Brain microvascular endothelial cell (primary cell): ENCODE measurements around the gene ZNF705A.
"Not testable (repeated sequence)": the region's sequence is repeated elsewhere in the genome, so short reads cannot be mapped to it uniquely, and the experiment has no call there.

Source experiments
- DNase-seq: peaks from one replicate; pipeline ENCODE4 v3.0.0-alpha.2; 2020
- H3K27ac ChIP-seq: fragments of 250-450 bp; sonication (Bioruptor Pico); 2 replicates; pipeline ENCODE4 v1.5.1; 2020; ENCODE audit warnings: mild to moderate bottlenecking, moderate library complexity
- H3K27me3 ChIP-seq: fragments of 250-450 bp; sonication (Bioruptor Pico); replicated peaks from 2 replicates; pipeline ENCODE4 v1.5.1; 2020; ENCODE audit warnings: mild to moderate bottlenecking
- H3K36me3 ChIP-seq: fragments of 250-450 bp; sonication (Bioruptor Pico); replicated peaks from 2 replicates; pipeline ENCODE4 v1.5.1; 2020; ENCODE audit warnings: mild to moderate bottlenecking
- H3K4me3 ChIP-seq: 2 replicates; pipeline ENCODE4 v1.5.1; 2011; ENCODE audit warnings: low read depth, mild to moderate bottlenecking, control low read depth, low read length, moderate library complexity
- in situ Hi-C: cut with HindIII; loops from 2 replicates; pipeline ENCODE4 v1.10.0; 2017; ENCODE audit warnings: low sequenced_read_pairs, low pct_ligation_motif_present
- TF ChIP-seq, protein P1 (sequence below): IDR thresholded peaks from 2 replicates; pipeline ENCODE4 v1.5.1; 2011; ENCODE audit warnings: low read depth, mild to moderate bottlenecking, moderate library complexity, low read length, control low read depth, inconsistent platforms; ENCODE audit errors: missing control alignments

Gene ZNF705A

DNA sequence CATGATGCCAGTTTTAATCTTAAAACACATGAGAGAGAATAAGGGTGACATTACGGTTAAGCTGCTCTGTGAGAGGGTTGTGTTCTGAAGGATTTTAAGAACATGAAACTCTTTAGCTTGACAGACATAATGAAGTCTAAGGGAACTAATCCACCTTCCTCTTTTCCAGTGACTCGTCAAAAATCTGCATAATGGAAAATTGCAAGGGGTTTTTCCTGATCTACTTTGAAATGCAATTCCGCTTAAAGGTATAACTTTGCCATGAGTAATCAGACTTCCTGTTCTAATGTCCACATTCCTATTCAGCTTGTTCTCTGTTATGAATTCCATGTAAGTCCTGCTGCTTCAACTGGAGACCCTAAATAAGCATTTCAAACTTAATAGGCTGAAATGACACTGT lies at the start of gene ZNF705A:
ZNF705A (plus strand) TSS at position 171 of the 400 bp plus-strand sequence. CDS start 15,611 bp downstream, outside the sequence.
- Histone ChIP-seq H3K36me3 (no peaks in the 10 kb centered on the region), H3K4me3 (no peak within 1 kb of the TSS), H3K27me3 (no peaks in the 10 kb centered on the region), H3K27ac (peak within 1 kb of the TSS; percentile 78)
- TF ChIP-seq, protein P1, sequence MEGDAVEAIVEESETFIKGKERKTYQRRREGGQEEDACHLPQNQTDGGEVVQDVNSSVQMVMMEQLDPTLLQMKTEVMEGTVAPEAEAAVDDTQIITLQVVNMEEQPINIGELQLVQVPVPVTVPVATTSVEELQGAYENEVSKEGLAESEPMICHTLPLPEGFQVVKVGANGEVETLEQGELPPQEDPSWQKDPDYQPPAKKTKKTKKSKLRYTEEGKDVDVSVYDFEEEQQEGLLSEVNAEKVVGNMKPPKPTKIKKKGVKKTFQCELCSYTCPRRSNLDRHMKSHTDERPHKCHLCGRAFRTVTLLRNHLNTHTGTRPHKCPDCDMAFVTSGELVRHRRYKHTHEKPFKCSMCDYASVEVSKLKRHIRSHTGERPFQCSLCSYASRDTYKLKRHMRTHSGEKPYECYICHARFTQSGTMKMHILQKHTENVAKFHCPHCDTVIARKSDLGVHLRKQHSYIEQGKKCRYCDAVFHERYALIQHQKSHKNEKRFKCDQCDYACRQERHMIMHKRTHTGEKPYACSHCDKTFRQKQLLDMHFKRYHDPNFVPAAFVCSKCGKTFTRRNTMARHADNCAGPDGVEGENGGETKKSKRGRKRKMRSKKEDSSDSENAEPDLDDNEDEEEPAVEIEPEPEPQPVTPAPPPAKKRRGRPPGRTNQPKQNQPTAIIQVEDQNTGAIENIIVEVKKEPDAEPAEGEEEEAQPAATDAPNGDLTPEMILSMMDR = no peak
- DNase-seq = peak; percentile 21
- in situ Hi-C loops = no loop called here

DNA sequence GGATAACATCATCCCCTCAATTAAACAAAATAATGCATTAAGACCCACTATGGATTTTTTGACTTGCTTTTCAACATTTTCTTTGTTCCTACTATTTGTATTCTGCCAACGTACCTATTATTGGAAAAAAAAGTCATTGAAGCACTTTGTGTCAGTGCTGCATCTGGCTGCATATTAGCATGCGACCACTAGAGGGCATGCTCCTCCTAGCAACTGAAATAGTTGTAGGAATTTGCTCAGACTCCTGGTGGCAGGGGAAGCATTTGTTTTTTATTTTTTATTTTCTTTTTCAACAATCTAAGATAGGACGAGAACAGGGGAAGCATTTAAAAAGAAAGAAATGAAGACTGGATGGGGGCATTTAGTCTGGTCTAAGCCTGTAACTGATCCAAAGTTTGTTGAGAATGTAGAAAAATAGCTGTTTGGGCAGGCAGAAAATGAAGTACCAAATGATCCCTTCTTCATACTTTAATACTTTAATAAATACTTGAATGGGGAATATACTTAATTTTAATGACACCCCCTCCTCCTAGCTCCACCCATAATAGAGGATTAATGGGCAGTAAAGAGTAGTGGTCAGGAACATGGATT lies 47.9 kb upstream of the ZNF705A start:
- peak; percentile 76 for DNase-seq
- H3K27ac ChIP-seq = no peak overlapping the region

DNA sequence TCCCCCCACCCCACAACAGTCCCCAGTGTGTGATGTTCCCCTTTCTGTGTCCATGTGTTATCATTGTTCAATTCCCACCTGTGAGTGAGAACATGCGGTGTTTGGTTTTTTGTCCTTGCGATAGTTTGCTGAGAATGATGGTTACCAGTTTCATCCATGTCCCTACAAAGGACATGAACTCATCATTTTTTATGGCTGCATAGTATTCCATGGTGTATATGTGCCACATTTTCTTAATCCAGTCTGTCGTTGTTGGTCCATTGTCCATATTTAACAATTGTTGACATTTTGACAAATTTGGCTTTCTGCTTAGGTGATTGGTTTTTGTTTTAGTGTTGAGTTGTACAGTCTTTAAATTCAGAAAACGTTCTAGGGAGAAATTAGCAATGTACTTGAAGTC lies 43.7 kb upstream of the ZNF705A start:
- DNase-seq, H3K36me3 ChIP-seq, H3K27me3 ChIP-seq, H3K4me3 ChIP-seq, H3K27ac ChIP-seq, in situ Hi-C loops: not testable (repeated sequence)

More for the DNA sequence above, 47.9 kb upstream of the ZNF705A start:
- TF ChIP-seq, protein P1 = peak; percentile 98
- in situ Hi-C loops = no loop called here
- Histone ChIP-seq H3K4me3 (no peak overlapping the region), H3K36me3 (no peaks in the 10 kb centered on the region), H3K27me3 (no peaks in the 10 kb centered on the region)

DNA sequence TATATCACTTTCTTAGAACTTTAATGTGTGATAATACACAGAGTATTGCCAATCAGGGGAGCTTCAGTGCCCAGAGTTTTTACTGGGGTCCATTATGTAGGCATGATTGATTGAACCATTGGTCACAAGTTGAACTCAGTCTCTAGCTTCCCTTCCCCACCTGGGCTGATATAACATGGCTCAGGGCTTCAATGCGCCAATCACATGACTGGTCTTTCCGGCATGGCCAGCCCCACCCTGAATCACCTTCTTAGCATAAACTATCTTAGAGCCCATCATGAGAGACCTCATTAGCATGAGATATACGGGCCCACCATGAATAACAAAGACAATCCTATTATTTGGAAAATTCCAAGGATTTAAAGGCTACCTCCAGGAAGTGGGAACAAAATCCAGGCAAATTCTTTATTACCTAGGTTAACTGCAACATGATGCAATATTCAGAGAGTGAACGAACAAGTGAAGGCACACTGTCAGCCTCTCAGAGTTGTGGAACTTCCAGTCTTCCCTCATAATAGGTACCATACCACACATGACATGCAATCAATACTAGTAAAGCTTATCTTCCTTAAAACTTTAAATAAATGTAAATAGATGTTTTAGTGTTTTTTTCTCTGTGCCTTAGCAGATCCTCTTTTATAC lies 36.6 kb upstream of the ZNF705A start:
- no peaks in the 10 kb centered on the region for H3K36me3 ChIP-seq
- DNase-seq = no peak
- H3K27ac ChIP-seq = no peak overlapping the region
- no peaks in the 10 kb centered on the region for H3K27me3 ChIP-seq
- in situ Hi-C loops = no loop called here
- no peak overlapping the region for H3K4me3 ChIP-seq
- TF ChIP-seq, protein P1 = no peak

DNA sequence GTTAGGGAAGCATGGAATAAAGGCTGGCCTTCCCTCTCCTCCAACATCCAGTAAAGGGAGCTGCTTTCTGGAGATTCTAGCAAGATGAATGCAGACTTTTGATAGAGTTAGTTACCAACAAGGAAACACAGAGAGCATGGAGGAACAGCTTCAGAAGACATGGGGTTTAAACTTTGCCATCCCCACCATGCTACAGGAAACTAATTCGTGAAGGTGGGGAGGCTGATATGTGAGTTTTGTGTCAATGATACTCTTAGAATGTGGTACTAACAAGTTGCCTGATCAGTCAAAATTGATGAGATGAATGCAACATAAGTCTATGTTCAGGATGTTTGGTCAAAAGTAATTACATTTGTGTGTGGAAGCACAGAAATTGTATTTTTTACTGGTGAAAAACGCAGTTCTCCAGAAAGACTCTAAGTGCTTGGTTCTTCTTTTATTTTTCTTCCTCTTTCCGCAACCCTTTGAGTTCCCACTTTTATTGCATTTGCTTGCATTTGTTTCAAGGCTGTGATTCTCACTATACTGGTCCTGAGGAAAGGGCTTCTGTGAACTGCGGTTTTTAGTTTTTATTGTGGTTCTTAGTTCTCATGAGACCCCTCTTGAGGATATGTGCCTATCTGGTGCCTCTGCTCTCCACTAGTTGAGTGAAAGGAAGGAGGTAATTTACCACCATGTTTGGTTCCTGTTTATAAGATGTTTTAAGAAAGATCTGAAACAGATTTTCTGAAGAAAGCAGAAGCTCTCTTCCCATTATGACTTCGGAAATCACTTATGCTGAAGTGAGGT lies 33.5 kb upstream of the ZNF705A start, which contains the start of gene CLEC4A:
CLEC4A (plus strand) TSS at position 494 of the 789 bp plus-strand sequence; CDS start at position 756, 262 bp downstream.
- TF ChIP-seq, protein P1 = no peak
- Histone ChIP-seq H3K36me3 (no peaks in the 10 kb centered on the region), H3K27ac (no peak within 1 kb of the TSS)

DNA sequence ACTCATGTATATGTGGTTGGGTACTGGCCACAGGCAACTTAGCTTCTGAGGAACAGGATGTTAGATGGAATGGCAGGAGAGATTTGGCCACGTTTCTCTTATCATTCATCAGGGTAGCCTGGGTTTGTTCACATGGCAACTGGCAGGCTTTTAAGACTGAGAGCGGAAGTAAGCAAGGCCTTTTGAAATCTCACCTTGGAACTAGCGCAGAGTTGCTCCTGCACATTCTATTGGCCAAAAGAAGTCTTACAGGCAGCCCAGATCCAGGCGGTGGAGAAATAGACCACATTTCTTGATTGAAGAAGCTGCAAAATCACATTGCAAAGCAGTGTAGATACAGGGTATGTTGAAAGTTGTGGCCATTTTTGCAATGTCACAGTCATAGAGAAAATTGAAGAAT lies 29.7 kb upstream of the ZNF705A start:
- Histone ChIP-seq H3K36me3 (no peaks in the 10 kb centered on the region), H3K27ac (no peak overlapping the region), H3K4me3 (no peak overlapping the region), H3K27me3 (no peaks in the 10 kb centered on the region)
- DNase-seq = no peak
- in situ Hi-C loops = no loop called here
- TF ChIP-seq, protein P1 = no peak

More for the DNA sequence above, 33.5 kb upstream of the ZNF705A start, which contains the start of gene CLEC4A:
- no peaks in the 10 kb centered on the region for H3K27me3 ChIP-seq
- H3K4me3 ChIP-seq = no peak within 1 kb of the TSS
- in situ Hi-C loops = no loop called here
- no peak for DNase-seq

DNA sequence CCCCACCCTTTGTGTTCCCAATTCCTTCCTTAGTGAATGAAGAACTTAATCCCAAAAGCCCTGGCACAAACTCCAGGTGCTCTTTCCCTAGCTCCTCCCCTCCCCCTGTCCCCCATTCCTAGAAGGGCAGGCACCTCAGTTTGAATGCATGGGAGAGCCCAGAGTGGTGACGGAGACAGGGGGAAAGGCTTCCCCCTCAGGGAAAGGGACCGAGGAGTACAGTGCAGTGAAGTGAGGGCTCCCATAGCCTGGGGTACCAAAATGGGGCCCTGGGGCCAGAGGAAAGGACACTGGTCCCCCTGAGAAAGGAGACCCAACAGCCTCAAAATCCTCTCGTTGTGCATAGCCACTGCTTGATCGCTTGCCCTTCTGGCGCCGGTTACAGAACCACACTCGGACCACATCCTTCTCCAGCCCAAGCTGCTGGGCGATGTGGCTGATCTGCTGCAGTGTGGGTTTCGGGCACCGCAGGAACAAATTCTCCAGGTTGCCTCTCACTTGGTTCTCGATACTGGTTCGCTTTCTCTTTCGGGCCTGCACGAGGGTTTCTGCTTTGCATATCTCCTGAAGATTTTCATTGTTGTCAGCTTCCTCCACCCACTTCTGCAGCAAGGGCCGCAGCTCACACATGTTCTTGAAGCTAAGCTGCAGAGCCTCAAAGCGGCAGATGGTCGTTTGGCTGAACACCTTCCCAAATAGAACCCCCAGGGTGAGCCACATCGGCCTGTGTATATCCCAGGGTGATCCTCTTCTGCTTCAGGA lies 23.0 kb upstream of the ZNF705A start:
- H3K27ac ChIP-seq, DNase-seq, H3K4me3 ChIP-seq, H3K27me3 ChIP-seq, H3K36me3 ChIP-seq, in situ Hi-C loops: not testable (repeated sequence)

DNA sequence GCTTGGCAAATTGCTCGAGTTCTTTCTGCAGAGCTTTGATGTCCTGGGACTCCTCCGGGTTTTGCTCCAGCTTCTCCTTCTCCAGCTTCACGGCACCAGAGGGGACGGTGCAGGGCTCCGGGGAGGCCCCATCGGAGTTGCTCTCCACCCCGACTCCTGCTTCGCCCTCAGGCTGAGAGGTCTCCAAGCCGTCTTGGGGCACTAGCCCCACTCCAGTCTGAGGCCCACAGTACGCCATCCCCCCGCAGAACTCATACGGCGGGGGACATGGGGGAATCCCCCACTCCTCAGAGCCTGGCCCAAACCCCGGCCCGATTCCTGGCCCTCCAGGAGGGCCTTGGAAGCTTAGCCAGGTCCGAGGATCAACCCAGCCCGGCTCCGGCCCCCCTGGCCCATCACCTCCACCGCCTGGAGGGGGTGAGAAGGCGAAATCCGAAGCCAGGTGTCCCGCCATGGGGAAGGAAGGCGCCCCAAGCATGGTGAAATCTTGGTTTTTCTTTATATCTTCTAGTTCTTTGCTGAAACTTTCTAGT lies 22.4 kb upstream of the ZNF705A start:
- H3K27me3 ChIP-seq, H3K4me3 ChIP-seq, in situ Hi-C loops, H3K36me3 ChIP-seq, H3K27ac ChIP-seq, DNase-seq: not testable (repeated sequence)
